Measurements from ENCODE around the gene GAD1. TPM values are rescaled to one million over a fixed set of nuclear protein-coding genes. Genes with fewer than 3 reads are reported as not detected.

GAD1 gene
- total RNA-seq, 1 donor: not detected

GRCh38 chr2:170828533-170828916, 11.8 kb downstream of the GAD1 start:
- TF ChIP-seq CTCF (IDR thresholded peaks at IDR 0.05; ENCODE audit: insufficient read depth, low read length): no peak
- DNase-seq (ENCODE audit: low read depth): no peak
- no peak overlapping the region for H3K4me3 ChIP-seq (ENCODE audit: low read depth, low read length)

- TF ChIP-seq CTCF (IDR thresholded peaks at IDR 0.05; ENCODE audit: insufficient read depth, low read length): no peak
- no peak overlapping the region for H3K4me3 ChIP-seq (ENCODE audit: low read depth, low read length)
- DNase-seq (ENCODE audit: low read depth): no peak
These were observed 12.3 kb downstream of the GAD1 start for GRCh38 chr2:170829036-170829435.

GRCh38 chr2:170830166-170830565, 13.5 kb downstream of the GAD1 start:
- DNase-seq (ENCODE audit: low read depth): no peak

GRCh38 chr2:170831115-170831514, 14.4 kb downstream of the GAD1 start:
- DNase-seq (ENCODE audit: low read depth): no peak
- H3K4me3 ChIP-seq (ENCODE audit: low read depth, low read length): no peak overlapping the region
- no peak for TF ChIP-seq CTCF (IDR thresholded peaks at IDR 0.05; ENCODE audit: insufficient read depth, low read length)

More at GRCh38 chr2:170830166-170830565, 13.5 kb downstream of the GAD1 start:
- H3K4me3 ChIP-seq (ENCODE audit: low read depth, low read length): no peak overlapping the region
- TF ChIP-seq CTCF (IDR thresholded peaks at IDR 0.05; ENCODE audit: insufficient read depth, low read length): no peak

- TF ChIP-seq CTCF (IDR thresholded peaks at IDR 0.05; ENCODE audit: insufficient read depth, low read length): no peak
- no peak overlapping the region for H3K4me3 ChIP-seq (ENCODE audit: low read depth, low read length)
- DNase-seq (ENCODE audit: low read depth): no peak
These were observed 19.3 kb downstream of the GAD1 start for GRCh38 chr2:170836027-170836426.

GRCh38 chr2:170840717-170841210, 24.1 kb downstream of the GAD1 start:
- no peak for DNase-seq (ENCODE audit: low read depth)
- no peak overlapping the region for H3K4me3 ChIP-seq (ENCODE audit: low read depth, low read length)
- no peak for TF ChIP-seq CTCF (IDR thresholded peaks at IDR 0.05; ENCODE audit: insufficient read depth, low read length)

GRCh38 chr2:170842785-170843184, 26.1 kb downstream of the GAD1 start:
- no peak overlapping the region for H3K4me3 ChIP-seq (ENCODE audit: low read depth, low read length)
- DNase-seq (ENCODE audit: low read depth): peak; percentile 46
- no peak for TF ChIP-seq CTCF (IDR thresholded peaks at IDR 0.05; ENCODE audit: insufficient read depth, low read length)
